GM04504 (cell line): ENCODE measurements around the gene SYNDIG1.

Experiments
- DNase-seq: peaks from one replicate; pipeline ENCODE4 v3.0.0-alpha.2; 2012; ENCODE audit warnings: low read depth

SYNDIG1 gene

GRCh38 chr20:24473435-24474223 lies 4.2 kb downstream of the SYNDIG1 start:
- no peak for DNase-seq

GRCh38 chr20:24477831-24478547 lies 8.6 kb downstream of the SYNDIG1 start:
- DNase-seq, result no peak

- DNase-seq, result no peak
These were observed 9.2 kb downstream of the SYNDIG1 start for GRCh38 chr20:24478584-24478983.

GRCh38 chr20:24479106-24479505 lies 9.7 kb downstream of the SYNDIG1 start:
- DNase-seq, result no peak

GRCh38 chr20:24479595-24479994 lies 10.2 kb downstream of the SYNDIG1 start:
- DNase-seq, result no peak

GRCh38 chr20:24480509-24480908 lies 11.1 kb downstream of the SYNDIG1 start:
- DNase-seq, result no peak

- no peak for DNase-seq
These were observed 11.7 kb downstream of the SYNDIG1 start for GRCh38 chr20:24481173-24481572.

- no peak for DNase-seq
These were observed 14.1 kb downstream of the SYNDIG1 start for GRCh38 chr20:24483435-24484080.

- DNase-seq, result no peak
These were observed 14.6 kb downstream of the SYNDIG1 start for GRCh38 chr20:24484081-24484450.

GRCh38 chr20:24485981-24486380 lies 16.6 kb downstream of the SYNDIG1 start:
- no peak for DNase-seq

- DNase-seq, result no peak
These were observed 17.8 kb downstream of the SYNDIG1 start for GRCh38 chr20:24487240-24487639.

GRCh38 chr20:24487648-24488047 lies 18.2 kb downstream of the SYNDIG1 start:
- no peak for DNase-seq

- no peak for DNase-seq
These were observed 18.8 kb downstream of the SYNDIG1 start for GRCh38 chr20:24488064-24488799.

GRCh38 chr20:24488800-24489175 lies 19.4 kb downstream of the SYNDIG1 start:
- no peak for DNase-seq

- DNase-seq, result no peak
These were observed 19.8 kb downstream of the SYNDIG1 start for GRCh38 chr20:24489193-24489592.

- no peak for DNase-seq
These were observed 20.3 kb downstream of the SYNDIG1 start for GRCh38 chr20:24489631-24490260.

- no peak for DNase-seq
These were observed 21.2 kb downstream of the SYNDIG1 start for GRCh38 chr20:24490598-24490997.

GRCh38 chr20:24491041-24491756 lies 21.8 kb downstream of the SYNDIG1 start:
- DNase-seq, result no peak

- no peak for DNase-seq
These were observed 22.7 kb downstream of the SYNDIG1 start for GRCh38 chr20:24492031-24492607.

GRCh38 chr20:24492698-24493097 lies 23.3 kb downstream of the SYNDIG1 start:
- no peak for DNase-seq

GRCh38 chr20:24493181-24493580 lies 23.8 kb downstream of the SYNDIG1 start:
- DNase-seq, result no peak
